GM21825 (cell line): Measurements from ENCODE around the gene FGD1.
A peak's percentile ranks its signal among the peaks of the same experiment; 100 is the strongest.
"Not testable (repeated sequence)": the region's sequence is repeated elsewhere in the genome, so short reads cannot be mapped to it uniquely, and the experiment has no call there.

Experiments used
- ATAC-seq: cut with Tn5 transposase; IDR thresholded peaks from one replicate; pipeline ENCODE4 v1.9.1; 2021; ENCODE audit warnings: mild to moderate bottlenecking, moderate library complexity; ENCODE audit not compliant: unreplicated experiment

Gene FGD1

GRCh38 chrX:54495814-54496516, at the start of gene FGD1:
TSS of gene FGD1 (minus strand) at chrX:54496234. CDS start at chrX:54495432, 802 bp downstream.
- no peak for ATAC-seq

DNA sequence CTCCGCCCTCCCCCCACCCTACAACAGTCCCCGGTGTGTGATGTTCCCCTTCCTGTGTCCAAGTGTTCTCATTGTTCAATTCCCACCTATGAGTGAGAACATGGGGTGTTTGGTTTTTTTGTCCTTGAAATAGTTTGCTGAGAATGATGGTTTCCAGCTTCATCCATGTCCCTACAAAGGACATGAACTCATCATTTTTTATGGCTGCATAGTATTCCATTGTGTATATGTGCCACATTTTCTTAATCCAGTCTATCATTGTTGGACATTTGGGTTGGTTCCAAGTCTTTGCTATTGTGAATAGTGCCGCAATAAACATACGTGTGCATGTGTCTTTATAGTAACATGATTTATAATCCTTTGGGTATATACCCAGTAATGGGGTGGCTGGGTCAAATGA, 46.2 kb upstream of the FGD1 start:
- ATAC-seq: not testable (repeated sequence)

- ATAC-seq: no peak
These were observed 44.3 kb upstream of the FGD1 start for GRCh38 chrX:54540289-54540688.

- no peak for ATAC-seq
These were observed 38.2 kb upstream of the FGD1 start for GRCh38 chrX:54534271-54534670.

DNA sequence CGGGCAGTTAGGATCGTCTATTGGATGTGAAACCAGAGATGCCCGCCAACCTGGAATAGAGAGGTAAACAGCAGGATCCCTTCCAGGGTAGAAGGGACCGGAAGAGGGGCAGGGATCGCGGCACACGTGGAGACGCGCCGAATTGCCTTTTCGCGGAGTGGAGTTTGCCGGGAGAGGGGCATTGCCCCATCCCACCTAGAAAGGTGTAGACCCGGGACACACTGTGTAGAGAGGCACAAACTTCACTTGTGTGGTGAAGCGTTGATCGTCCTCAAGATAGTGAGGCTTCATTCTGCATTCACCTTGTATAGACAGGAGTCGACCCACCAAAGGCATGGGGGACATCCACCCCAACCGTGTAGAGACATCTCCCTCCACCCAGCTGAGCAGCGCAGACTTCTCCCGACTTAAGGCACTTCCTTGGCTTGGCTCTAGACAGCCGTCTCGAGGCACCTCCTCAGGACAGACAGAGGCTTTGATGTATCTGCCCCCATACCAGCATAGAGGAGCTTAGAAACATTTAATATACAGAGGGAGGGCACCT, 34.4 kb upstream of the FGD1 start:
- no peak for ATAC-seq

DNA sequence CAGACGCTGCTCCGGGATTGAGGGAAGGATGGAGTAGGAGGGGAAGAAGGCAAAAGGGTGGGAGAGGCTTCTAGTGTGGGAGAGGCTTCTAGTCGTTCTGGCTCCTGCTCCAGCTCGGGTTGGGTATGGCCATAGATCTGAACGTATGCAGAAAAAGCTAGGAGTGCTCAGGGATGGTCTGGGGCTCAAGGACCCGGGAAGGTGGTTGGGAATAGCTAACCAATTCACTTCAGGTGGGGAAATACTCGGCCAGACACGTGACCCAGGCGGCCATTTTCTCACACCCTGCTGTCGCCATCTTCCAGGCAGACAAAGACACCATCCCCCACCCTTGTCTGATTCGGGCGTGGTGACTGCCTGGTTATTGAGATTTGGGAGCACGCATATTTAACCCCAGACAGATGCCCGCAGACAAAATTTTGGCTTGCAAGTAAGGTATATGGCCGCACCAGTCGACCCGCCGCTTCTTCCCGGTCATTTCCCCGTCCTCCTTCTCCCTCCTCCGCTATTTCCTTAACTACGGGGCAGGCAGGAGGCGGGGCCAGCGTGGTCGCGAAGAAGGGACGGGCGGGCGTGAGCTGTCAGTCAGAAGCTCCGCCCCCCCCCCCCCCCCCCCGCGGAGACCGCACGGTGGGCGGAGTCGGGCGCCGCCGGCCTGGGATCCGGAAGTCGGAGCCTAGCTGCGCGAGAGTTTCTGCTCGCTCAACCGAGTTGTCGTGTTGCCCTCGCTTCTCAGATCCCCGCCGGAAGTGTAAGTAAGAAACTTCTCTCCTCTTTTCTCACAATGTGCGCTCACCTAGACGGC, 33.7 kb upstream of the FGD1 start, which contains the start of gene GNL3L:
Gene GNL3L, plus strand, starts transcription at position 668 of the 805 bp plus-strand sequence. CDS start 2,348 bp downstream, outside the sequence.
- peak; percentile 86 for ATAC-seq

- ATAC-seq: no peak
These were observed 33.1 kb upstream of the FGD1 start for GRCh38 chrX:54529151-54529550.

DNA sequence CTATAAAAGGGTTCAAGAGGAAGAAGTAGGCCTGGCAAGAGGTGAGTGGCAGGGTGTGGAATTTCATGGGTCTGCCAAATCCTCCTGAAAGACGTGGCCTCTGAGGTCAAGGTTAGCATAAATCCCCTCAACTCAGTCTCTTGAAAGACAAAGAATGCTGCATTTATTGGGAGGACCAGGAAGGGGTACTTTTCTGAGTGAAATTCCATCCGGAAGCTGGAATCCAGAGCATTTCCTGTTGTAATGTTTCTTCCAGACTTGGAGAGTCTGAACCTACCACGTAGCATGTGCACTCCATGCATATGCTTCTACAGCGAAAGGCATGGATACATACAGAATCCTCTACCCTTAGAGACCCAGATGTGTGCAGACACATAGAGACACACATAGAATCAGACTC, 13.4 kb upstream of the FGD1 start:
- ATAC-seq: no peak

GRCh38 chrX:54496936-54497335, 902 bp upstream of the FGD1 start:
- ATAC-seq: no peak

DNA sequence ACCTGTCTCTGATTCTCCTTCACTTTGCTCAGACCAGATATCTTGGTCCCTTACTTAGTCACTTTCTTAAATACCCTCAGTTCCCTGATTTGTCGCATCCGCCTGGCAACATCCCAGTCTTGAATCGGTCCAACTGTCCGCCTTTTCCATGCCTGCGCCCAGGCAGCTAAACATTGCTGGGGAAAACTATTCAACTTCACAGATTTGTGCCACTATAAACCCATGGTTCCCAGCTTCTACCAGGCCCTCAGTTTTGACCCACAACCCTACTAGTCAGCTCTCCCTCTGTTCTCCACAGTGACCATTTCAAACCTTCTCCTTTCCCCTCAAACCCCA, 451 bp upstream of the FGD1 start:
- ATAC-seq: no peak

GRCh38 chrX:54494989-54495813, 833 bp downstream of the FGD1 start:
- no peak for ATAC-seq

DNA sequence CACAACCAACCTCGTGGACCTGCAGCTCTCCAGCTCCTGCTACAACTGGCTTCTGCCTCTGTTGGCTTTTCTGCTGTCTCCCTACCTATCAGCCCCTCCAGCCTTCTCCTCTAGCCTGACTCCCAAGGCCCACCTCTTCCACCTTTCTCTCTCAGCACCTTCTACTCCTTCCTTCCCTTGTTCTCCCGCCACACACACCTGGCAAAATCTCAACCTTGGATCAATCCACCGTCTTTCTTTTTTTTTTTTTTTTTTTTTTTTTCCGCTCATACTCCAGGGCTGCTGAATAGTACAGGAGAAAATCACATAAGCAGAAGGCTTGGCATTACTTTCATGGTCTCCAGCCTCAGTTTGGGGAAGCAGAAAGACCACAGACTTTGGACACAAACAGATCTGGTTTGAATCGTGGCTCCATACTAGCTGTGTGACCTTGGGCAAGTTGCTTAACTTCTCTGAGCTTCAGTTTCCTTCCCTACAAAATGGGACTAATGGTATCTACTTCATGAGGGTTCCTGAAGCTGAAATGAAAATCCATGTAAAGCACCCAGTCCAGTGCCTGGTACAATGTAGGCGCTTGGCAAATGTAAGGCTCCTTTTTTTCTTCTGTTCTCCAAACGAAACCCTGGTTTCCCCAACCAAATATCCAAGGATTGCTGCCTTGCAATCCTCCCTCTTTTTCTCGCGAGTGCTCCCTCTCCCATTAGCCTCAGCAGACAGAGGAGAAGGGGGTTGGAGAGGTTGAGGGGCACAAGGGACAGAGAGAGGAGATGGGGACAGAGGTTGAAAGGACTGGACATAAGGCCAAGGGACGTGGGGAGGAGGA, 1.7 kb downstream of the FGD1 start:
- ATAC-seq: no peak

DNA sequence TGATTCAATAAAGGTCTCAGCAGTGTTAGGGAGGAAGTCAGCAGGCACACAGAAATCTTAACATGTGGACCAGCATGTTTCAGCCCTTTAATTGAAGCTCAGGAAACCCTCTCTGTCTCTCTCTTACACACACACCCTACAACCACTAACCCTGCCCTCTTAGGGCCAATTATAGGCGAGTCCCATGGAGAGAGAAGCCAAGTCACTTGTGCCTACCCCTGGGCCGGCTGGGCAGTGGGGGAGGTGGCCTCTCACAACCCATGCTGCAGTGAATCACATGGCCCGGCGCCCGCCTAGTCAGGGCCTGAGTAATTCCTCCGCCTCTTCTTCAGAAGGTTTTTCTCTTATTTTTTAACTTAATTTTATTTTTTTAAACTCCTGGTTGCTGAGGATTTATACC, 3.7 kb downstream of the FGD1 start:
- ATAC-seq: no peak

DNA sequence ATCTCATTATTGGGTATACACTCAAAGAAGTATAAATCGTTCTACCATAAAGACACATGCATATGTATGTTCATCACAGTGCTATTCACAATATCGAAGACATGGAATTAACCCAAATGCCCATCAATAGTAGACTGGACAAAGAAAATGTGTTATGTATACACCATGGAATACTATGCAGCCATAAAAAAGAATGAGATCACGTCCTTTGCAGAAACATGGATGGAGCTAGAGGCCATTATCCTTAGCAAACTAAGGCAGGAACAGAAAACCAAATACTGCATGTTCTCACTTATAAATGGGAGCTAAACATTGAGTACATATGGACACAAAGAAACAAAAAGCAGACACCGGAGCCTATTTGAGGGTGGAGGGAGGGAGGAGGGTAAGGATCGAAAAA, 6.2 kb downstream of the FGD1 start:
- ATAC-seq: not testable (repeated sequence)

- ATAC-seq: no peak
These were observed 11.4 kb downstream of the FGD1 start for GRCh38 chrX:54484666-54485065.

DNA sequence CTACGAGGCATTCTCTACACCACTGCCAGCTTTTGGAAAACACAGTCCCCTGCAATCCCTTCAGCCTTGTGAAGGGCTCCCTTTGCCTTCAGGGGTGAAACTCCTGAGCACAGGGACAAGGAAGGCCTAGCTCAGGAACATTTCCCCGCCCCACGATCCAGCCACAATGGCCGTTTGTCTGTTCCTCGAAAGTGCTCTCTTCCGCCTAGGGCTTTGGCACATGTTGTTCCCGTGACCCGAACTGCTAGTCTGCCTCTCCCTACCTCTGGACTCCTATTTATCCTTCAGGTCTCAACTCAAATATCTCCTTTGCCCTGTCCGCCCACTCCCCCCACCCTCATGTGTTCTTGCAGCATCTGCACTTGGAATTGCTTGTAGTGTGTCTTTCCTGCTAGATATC, 12.1 kb downstream of the FGD1 start:
- ATAC-seq: no peak

DNA sequence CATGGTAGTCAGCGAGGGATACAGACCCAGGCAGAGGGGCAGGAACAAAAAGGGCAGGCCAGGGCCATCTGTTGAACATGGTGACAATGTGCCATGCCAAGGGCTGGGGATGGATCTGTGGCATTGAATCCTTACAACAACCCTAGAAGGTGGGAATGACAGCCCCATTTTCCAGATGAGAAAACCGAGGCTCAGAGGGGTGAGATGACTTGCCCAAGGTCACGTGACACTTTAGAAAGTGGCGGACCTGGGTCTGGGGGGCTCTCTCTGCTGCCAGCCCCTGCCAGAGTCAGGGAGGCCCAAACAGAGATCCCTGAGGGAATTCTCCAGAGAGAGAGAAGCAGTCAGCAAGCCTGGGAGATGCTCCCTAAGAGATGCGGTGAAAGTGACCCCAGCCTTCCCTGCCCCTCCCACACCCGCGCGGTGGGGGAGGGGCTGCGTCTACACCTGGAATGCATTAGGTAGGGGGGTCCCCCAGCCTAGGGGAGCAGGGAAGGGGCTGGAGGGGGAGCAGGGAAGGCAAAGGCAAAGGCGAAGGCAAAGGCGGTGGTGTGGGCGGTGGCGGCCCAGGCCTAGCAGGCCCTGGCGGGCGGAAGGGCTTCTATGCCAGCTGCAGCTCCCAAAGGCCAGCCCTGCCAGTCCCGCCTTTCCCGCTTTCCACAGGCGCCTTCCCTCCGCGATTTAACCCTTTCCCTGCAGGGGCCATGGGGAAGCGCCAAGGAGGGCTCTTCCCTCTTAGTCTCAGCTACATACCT, 13.0 kb downstream of the FGD1 start:
- ATAC-seq: no peak

DNA sequence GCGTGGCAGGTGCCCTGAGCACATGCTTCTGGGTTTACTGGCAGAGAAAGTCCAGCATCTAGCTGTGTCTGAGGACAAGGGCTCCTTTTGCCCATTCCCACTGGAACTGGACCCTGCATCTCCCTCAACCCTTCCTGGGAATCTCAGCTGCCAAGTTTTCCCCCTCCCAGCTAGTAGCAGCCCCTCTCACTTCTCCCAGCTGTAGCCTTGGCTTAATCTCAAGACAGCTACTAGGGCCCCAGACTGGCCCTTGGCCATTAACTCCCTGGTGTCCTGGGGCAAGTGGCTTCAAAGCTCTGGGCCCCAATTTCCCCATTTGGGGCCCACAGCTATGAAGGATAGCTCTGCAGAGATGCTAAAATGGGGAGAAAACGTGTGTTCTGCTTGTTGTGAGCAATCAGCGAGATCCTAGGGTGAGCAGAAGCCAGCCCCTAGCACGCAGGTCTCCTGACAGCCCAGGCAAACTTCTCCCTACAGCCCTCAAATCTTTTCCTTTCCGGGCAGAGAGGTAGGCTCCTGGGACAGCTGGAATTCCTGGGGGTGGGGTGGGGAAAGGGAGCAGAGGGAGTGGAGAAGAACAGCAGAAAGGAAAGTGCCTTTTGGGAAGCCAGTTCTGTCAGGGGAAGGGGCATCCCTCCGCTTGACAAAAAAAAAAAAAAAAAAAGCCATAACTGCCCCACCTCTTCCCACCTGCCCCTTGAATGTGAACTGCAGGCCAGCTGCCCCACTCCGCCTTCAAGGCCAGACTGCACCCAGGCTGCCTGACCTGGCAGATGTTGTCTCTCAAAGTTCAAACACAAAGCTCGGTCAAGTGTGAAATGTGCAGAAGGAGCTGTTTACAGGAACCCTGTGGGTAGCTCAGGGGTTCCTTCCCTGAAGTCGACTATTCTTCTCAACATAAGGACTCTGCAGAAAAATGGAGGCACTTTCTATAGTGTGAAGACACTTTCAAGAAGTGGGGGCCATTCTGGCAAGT, 16.6 kb downstream of the FGD1 start:
- no peak for ATAC-seq
